ENCODE results near the gene C12orf57.

The C12orf57 gene

DNA sequence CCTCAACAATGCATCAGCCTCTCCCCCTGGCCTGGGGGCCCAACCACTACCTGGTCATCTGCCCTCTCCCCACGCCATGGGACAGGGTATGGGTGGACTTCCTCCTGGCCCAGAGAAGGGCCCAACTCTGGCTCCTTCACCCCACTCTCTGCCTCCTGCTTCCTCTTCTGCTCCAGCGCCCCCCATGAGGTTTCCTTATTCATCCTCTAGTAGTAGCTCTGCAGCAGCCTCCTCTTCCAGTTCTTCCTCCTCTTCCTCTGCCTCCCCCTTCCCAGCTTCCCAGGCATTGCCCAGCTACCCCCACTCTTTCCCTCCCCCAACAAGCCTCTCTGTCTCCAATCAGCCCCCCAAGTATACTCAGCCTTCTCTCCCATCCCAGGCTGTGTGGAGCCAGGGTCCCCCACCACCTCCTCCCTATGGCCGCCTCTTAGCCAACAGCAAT, 7.6 kb upstream of the C12orf57 start:
- TF ChIP-seq CTCF (IDR thresholded peaks at IDR 0.05; ENCODE audit: extremely low read depth, missing control alignments): no peak
- no peak for DNase-seq (ENCODE audit: low spot score)

DNA sequence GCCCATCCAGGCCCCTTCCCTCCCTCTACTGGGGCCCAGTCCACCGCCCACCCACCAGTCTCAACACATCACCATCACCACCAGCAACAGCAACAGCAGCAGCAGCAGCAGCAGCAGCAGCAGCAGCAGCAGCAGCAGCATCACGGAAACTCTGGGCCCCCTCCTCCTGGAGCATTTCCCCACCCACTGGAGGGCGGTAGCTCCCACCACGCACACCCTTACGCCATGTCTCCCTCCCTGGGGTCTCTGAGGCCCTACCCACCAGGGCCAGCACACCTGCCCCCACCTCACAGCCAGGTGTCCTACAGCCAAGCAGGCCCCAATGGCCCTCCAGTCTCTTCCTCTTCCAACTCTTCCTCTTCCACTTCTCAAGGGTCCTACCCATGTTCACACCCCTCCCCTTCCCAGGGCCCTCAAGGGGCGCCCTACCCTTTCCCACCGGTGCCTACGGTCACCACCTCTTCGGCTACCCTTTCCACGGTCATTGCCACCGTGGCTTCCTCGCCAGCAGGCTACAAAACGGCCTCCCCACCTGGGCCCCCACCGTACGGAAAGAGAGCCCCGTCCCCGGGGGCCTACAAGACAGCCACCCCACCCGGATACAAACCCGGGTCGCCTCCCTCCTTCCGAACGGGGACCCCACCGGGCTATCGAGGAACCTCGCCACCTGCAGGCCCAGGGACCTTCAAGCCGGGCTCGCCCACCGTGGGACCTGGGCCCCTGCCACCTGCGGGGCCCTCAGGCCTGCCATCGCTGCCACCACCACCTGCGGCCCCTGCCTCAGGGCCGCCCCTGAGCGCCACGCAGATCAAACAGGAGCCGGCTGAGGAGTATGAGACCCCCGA, 7.0 kb upstream of the C12orf57 start:
- DNase-seq (ENCODE audit: low spot score): peak; percentile 72
- no peak for TF ChIP-seq CTCF (IDR thresholded peaks at IDR 0.05; ENCODE audit: extremely low read depth, missing control alignments)

GRCh38 chr12:6937481-6938352, 6.1 kb upstream of the C12orf57 start:
- peak; percentile 89 for DNase-seq (ENCODE audit: low spot score)
- peak; percentile 98 for TF ChIP-seq CTCF (IDR thresholded peaks at IDR 0.05; ENCODE audit: extremely low read depth, missing control alignments)

DNA sequence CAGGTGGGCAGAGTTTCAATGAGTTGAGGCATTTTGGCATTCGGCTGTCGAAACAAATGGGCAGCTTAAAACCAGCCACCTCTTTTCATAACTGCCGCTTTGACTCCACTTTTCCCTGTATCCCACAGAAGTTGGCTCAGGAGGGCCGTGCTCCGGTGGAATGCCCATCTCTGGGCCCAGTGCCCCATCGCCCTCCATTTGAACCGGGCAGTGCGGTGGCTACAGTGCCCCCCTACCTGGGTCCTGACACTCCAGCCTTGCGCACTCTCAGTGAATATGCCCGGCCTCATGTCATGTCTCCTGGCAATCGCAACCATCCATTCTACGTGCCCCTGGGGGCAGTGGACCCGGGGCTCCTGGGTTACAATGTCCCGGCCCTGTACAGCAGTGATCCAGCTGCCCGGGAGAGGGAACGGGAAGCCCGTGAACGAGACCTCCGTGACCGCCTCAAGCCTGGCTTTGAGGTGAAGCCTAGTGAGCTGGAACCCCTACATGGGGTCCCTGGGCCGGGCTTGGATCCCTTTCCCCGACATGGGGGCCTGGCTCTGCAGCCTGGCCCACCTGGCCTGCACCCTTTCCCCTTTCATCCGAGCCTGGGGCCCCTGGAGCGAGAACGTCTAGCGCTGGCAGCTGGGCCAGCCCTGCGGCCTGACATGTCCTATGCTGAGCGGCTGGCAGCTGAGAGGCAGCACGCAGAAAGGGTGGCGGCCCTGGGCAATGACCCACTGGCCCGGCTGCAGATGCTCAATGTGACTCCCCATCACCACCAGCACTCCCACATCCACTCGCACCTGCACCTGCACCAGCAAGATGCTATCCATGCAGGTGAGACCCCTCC, 5.2 kb upstream of the C12orf57 start:
- DNase-seq (ENCODE audit: low spot score): no peak
- no peak for TF ChIP-seq CTCF (IDR thresholded peaks at IDR 0.05; ENCODE audit: extremely low read depth, missing control alignments)

- TF ChIP-seq CTCF (IDR thresholded peaks at IDR 0.05; ENCODE audit: extremely low read depth, missing control alignments): no peak
- no peak for DNase-seq (ENCODE audit: low spot score)
Observed at GRCh38 chr12:6939191-6939540, 4.7 kb upstream of the C12orf57 start.

DNA sequence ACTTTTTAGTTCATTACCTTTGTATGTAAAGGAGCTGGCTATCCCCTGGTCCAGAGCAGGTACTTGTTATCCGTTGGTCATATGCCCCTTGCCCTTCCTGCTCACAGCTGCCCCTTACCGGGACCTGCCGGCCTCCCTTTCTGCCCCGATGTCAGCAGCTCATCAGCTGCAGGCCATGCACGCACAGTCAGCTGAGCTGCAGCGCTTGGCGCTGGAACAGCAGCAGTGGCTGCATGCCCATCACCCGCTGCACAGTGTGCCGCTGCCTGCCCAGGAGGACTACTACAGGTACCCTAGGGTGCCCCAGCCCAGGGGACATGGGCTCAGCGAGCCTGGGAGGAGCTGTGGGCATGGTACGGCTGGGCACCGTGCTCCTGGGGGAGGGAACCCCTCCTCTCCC, 2.6 kb upstream of the C12orf57 start:
- no peak for TF ChIP-seq CTCF (IDR thresholded peaks at IDR 0.05; ENCODE audit: extremely low read depth, missing control alignments)
- DNase-seq (ENCODE audit: low spot score): no peak

Data from GM20000 (cell line).